ENCODE data around the gene COBLL1.
A peak's percentile ranks its signal among the peaks of the same experiment; 100 is the strongest.
"Not testable (repeated sequence)": the region's sequence is repeated elsewhere in the genome, so short reads cannot be mapped to it uniquely, and the experiment has no call there.

The COBLL1 gene, protein sequence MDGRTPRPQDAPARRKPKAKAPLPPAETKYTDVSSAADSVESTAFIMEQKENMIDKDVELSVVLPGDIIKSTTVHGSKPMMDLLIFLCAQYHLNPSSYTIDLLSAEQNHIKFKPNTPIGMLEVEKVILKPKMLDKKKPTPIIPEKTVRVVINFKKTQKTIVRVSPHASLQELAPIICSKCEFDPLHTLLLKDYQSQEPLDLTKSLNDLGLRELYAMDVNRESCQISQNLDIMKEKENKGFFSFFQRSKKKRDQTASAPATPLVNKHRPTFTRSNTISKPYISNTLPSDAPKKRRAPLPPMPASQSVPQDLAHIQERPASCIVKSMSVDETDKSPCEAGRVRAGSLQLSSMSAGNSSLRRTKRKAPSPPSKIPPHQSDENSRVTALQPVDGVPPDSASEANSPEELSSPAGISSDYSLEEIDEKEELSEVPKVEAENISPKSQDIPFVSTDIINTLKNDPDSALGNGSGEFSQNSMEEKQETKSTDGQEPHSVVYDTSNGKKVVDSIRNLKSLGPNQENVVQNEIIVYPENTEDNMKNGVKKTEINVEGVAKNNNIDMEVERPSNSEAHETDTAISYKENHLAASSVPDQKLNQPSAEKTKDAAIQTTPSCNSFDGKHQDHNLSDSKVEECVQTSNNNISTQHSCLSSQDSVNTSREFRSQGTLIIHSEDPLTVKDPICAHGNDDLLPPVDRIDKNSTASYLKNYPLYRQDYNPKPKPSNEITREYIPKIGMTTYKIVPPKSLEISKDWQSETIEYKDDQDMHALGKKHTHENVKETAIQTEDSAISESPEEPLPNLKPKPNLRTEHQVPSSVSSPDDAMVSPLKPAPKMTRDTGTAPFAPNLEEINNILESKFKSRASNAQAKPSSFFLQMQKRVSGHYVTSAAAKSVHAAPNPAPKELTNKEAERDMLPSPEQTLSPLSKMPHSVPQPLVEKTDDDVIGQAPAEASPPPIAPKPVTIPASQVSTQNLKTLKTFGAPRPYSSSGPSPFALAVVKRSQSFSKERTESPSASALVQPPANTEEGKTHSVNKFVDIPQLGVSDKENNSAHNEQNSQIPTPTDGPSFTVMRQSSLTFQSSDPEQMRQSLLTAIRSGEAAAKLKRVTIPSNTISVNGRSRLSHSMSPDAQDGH

DNA sequence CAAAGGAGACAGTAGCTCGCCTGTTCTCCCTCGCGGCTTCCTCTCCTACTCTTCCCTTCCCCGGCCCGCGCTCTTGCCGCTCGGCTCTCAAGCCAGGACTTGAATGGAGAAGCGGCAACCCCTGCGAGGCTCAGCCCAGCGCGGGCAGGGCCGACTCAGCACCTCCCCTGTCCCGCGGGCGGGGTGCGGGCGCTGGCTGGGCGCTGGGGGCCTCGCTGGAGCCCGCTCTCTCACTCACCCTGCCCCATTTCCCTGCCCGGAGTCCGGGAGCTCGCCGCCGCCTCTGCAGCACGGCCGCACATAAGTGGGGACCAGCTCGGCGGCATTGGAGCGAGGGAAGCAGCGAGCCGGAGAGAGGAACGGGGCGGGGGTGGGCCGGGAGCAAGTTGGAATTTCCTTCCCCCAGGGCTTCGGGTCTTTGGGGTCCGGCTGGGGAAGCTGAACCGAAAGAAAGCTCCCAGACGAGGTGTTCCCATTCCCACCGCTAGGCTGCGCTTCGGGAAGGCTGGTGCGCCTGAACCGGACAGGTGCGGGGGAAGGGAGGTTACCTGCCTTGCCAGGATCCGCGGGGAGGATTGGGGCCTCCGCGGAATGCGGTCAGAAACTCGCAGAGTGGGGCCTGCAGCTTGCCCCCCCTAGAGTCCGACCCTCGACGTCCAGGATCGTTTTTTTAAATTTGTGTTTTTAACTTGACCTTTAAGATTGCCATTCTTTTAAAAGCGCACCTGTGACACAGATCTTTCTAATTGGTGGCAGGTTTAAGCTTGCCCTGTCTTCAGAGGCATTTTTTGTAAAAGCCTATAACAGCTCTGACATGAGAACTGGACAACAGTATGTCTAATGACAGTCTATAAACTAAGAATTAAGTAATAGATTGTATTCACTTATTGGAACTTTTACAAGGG, at the start of gene COBLL1:
Gene COBLL1, minus strand, starts transcription at position 105 of the 905 bp plus-strand sequence. CDS start 627 bp downstream, outside the sequence.
- DNase-seq: peak; percentile 75

DNA sequence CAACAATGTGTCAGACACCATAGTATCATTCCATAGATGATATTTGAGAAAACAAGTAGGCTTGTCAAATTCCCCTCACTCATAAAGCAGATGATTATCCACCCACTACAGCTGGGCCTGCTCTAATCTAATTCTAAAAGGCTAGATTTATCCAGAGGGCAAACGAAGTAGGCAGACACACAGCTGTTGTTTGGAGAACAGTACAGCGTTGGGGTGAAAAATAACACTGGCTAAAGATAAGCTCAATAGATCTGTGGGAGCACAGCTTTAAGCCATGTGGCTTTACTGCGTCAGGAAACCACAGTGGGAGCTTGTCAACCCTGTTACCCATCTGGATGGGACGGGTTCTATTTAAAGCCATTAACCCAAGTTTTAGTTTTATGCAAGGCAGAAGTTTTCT, 48.9 kb upstream of the COBLL1 start:
- no peak for DNase-seq

DNA sequence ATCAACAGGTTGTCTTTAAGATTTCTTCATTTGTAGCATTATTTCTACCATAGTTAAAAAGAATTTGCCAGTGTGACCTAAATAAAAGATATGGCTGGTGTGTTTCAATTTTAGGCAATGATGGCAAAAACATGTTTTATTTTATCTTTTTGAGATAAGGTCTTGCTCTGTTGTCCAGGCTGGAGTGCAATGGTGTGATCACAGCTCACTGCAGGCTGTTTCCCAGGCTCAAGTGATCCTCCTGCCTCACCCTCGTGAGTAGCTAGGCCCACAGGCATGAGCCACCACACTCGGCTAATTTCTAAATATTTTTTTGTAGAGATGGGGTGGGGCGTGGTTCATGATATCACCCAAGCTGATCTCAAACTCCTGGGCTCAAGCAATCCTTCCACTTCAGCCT, 47.0 kb upstream of the COBLL1 start:
- DNase-seq: no peak

DNA sequence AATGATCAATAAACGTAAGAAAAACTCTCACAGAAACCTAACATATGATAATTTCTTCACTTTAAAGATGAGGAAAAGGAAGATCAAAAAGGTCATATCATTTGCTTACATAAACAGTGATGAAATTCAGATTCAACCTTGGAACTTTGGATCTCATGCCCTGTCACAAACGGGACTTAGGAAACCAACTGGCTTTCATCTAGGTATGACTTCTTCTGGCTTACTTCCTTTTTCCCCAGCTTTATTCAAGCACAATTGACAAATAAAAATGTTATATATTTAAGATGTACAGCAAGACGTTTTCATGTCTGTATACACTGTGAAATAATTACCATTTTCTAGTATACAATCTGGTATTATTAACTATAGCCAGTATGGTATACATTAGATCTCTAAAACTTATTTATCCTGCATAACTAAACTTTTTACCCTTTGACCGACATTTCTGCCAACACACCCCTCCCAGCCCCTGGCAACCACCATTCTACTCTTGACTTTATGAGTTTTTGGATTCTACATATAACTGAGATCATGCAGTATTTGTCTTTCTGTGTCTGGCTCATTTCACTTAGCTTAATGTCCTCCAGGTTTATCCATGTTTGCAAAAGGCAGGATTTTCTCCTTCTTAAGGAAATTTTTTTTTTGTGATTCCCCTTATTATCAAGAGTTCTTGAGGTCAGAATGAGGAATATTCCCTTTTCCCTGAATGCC, 46.0 kb upstream of the COBLL1 start:
- DNase-seq: no peak

DNA sequence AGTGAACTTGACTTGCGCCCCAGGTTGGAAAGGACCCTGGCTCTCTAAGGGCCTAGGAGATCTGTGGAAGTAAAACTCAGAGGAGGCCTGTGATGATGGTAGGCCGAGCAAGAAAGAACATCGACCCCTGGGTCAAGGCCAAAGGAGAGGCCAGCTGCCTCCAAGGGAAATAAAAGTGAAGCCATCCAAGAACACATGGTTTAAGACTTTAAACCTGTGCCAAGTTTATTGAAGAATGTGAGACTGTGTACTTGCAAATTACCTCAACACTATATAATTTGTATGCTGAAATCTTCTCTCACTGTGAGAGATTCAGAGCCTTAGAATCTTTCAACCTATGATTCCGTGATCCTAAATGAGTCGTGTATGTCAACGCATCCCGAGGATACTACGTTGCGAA, 40.7 kb upstream of the COBLL1 start:
- DNase-seq: no peak

GRCh38 chr2:164881524-164881923, 39.9 kb upstream of the COBLL1 start:
- no peak for DNase-seq

DNA sequence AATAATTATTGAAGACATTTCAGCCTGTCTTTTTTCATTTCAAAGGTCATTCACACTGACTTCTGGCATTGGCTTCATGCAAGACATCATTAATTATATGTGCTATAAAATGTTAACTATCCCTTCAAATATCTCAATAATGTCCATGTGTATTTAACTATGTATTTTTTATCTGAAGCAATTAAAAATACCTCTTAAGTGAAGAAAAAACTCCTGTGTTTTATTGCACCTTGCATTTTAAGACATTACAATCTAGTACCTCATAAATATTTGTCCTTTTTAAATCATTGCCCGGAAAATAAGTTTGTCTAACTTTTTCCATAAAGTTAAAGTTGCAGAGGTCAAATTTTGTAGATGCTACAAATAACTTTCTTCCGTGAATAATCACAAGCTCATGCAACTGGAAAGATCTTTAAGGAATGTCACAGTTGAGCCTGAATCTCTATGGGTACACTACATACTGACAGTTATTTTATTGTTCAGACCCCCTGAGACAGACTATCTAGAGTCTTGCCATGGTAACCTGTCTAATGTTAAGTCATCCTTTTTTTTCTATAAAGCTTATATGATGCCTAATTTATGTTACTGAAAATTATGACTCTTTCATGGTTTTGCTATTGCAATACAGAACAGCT, 38.4 kb upstream of the COBLL1 start:
- no peak for DNase-seq

- DNase-seq: no peak
These were observed 36.3 kb upstream of the COBLL1 start for GRCh38 chr2:164877927-164878326.

- no peak for DNase-seq
These were observed 35.5 kb upstream of the COBLL1 start for GRCh38 chr2:164877169-164877568.

DNA sequence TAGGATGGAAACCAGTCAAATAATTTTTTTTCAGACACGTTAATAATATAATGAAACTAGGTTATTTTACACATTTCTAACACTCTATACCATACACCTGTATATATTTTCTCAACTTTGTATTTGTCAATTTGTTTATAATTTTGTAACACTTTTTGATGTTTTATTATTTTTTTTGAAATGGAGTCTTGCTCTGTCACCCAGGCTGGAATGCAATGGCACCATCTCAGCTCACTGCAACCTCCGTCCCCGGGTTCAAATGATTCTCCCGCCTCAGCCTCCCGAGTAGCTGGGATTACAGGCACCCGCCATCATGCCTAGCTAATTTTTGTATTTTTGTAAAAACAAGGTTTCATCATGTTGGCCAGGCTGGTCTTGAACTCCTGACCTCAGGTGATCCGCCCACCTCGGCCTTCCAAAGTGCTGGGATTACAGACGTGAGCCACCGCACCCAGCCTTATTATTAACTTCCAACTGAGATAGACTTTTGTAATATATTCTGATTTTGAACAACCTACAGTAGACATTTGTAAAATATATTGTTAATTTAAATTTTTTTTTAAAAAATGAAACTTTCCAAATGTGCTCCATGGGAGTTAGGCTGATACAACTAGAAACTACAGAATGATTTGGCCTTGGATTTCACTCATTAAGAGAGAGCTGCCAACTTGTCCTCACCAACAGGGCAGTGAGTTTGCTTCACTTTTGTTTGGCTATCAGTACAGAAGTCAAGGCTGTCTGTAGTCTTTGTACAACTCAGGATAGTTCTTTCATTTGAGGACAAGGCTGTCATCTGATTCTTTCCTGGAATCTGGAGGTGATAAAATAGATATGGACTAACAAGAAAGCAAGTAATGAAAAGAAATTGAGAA, 33.9 kb upstream of the COBLL1 start:
- DNase-seq: no peak

GRCh38 chr2:164873210-164873908, 31.7 kb upstream of the COBLL1 start:
- DNase-seq: no peak

GRCh38 chr2:164871404-164871803, 29.8 kb upstream of the COBLL1 start:
- no peak for DNase-seq

- no peak for DNase-seq
These were observed 27.8 kb upstream of the COBLL1 start for GRCh38 chr2:164869420-164869772.

DNA sequence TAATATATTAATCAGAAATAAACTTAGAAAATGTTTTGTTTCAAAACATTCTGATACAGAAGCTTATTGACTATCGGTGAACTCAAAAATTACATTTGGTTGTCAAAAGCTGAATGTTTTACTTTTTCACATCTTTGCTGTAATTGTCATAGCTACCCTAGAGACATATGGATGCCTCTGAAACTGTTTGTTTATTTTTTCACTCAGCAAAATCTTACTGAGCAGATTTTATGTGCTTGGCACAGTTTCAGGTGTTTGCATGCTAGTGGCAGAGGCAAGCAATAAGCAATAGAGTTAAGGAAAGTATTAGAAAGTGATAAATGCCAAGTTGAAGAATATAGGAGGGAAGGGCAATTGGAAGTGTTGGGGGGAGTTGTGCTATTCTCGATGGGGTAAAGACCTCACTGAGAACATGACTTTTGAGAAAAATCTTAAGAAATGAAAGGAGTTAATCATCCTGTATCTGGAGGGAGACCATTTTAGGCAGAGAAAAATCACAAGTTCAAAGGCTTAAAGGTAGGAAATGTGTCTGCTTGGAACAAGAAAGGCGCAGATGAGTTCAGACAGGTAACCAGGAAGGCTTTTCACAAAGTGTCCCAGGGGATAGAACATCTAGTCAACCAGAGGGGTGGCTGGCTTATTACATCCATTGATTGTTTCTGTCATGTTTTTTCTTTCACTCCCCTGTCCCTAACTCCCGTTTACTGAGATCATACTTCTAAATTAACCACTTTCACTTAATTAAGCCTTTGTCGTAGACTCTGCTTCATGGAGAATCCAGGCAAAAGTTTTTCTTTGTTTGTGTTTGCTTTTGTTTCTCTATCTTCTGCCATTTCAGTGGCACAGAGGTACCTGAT, 27.2 kb upstream of the COBLL1 start:
- DNase-seq: no peak

DNA sequence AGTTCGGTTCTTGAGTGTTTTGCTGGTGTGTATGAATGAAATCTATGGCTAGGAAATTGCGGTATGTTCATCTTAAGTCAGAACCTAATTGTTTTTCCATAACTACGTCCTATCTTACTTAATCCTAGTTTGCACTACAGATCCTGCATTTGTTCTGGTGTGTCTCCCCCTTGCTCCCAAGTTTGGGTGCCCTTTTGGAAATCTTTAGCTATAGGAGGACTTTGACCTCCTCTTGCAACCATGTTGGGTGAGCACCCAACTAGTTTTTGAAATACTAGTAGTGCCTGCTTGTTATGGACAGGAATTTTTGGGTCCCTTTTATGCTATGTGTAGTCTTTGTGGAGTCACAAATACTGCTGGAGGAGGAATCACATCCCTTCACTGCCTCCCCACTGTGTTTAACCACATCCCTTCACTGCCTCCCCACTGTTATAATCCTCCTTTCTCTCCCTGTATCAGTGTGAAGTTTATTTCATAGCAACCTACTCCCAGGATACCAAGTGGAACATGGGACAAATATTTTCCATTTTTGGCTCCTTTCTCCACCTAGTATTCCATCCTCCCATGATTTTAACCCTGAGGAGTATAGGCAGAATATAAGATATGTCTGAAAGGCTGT, 26.3 kb upstream of the COBLL1 start:
- DNase-seq: no peak

DNA sequence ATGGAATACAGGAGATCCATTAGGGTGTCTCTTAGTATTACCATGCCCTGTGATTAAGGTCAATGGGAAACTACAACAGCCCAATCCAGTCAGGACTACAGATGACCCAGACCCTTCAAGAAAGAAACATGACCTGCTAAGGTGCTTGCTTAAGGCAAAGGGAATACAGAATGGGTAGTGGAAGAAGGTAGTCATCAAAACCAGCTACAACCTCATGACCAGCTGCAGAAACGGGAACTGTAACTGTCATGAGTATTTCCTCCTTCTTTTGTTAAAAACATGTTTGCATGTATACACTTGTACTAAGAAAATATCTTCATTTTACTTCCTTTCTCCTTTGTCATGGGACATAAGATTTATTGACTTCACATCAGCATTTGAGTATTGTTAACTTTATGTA, 24.8 kb upstream of the COBLL1 start:
- not testable (repeated sequence) for DNase-seq

- DNase-seq: no peak
These were observed 19.0 kb upstream of the COBLL1 start for GRCh38 chr2:164860694-164861042.
